Stimulated activated CD8-positive, alpha-beta memory T cell treated with anti-CD3 and anti-CD28 coated beads, Interleukin-7, amount 100 ng/mL, for 4 hours (primary cell): ENCODE data around the gene SLC29A4.
"Not testable (repeated sequence)": the region's sequence is repeated elsewhere in the genome, so short reads cannot be mapped to it uniquely, and the experiment has no call there.

Experiments used
- DNase-seq, 2 donors: peaks; one replicate each; pipeline ENCODE4 v3.0.0-alpha.2; 2020; ENCODE audit warnings: low read depth in 2 of 2

The SLC29A4 gene

DNA sequence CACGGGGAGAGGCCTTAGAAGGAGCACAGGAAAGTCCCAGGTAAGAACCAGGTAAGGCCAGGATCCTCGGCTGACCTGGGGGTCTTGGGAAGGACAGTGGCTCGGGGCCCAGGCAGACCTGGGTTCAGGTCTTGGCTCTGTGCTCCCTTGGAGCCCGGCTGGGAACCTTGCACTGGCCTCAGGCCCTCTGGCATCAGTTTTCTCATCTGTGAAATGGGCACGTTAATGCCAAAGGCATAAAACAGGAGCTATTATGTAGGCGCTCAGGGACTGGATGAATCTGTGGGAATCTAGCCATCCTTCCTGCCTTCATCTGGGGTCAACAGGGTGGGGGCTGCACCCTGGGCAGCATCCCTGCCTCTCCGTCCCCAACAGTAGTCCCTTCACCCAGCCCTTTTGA, 8.3 kb upstream of the SLC29A4 start:
- no peak for DNase-seq

GRCh38 chr7:5274985-5275431, 7.7 kb upstream of the SLC29A4 start:
- DNase-seq, result not testable (repeated sequence)

- not testable (repeated sequence) for DNase-seq
Observed at GRCh38 chr7:5275510-5275909, 7.2 kb upstream of the SLC29A4 start.

- DNase-seq, result not testable (repeated sequence)
Observed at GRCh38 chr7:5276123-5276522, 6.6 kb upstream of the SLC29A4 start.

- DNase-seq, result no peak
Observed at GRCh38 chr7:5276611-5277010, 6.1 kb upstream of the SLC29A4 start.

DNA sequence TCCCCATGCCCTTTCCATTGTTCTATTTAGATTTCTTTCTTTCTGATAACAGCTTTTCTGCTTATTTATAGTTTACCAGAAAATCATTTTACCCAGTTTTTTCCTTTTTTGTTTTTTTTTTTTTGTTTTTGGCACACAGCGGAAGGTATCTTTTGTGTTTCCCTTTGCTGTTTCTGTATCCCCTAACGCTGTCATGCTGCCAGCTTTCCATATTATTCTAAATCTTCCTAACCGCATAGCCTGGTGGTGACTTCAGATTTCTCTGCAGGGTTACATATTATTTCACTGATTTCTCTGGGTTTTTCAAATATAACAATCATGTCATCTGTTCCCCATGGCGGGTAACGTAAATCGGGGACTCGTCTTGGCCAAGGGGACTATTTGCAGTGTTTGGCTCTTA, 4.0 kb upstream of the SLC29A4 start:
- no peak for DNase-seq

- no peak for DNase-seq
Observed at GRCh38 chr7:5279734-5280133, 3.0 kb upstream of the SLC29A4 start.

DNA sequence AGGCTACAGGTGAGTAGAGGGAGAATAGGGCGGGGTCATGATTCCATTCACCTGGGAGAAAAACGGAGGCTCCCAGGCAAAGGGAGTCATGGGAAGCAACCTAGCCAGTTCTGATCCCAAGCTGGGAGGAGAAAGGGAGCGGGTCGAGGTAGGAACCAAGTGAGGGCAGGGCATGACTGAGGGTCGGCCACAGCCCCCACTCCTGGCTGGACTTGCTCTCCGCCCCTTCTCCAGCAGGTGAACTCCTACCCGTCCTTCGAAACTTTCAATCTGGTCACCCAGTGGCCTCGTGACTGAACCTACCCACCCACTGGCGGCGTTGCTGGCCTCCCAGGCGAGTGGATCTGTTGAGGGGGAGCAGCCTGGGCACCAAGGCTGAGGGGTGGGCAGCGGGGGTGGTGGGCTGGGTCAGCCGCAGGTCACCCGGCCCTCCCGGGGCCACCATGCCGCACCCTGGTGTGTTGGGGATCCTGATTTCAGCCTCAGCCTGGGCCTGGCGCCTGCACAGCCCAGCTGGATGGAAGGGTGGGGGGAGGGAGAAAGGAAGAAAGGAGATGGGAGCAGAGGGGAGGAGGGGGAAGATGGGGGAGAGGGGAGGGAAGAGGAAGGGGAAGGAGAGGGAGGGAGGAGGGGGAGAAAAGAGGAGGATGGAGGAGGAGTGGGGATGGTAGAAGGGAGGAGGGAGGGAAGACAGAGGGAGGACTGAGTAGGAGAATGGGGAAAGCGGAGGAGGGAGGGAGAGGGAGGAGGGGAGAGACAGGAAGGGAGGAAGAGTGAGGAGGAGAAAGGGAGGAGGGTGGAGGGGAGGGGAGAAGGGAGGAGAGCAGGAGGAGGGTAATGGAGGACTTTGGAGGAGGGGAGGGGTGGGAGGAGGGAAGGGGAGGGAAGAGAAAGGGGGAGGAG, 894 bp upstream of the SLC29A4 start:
- DNase-seq, result not testable (repeated sequence)

DNA sequence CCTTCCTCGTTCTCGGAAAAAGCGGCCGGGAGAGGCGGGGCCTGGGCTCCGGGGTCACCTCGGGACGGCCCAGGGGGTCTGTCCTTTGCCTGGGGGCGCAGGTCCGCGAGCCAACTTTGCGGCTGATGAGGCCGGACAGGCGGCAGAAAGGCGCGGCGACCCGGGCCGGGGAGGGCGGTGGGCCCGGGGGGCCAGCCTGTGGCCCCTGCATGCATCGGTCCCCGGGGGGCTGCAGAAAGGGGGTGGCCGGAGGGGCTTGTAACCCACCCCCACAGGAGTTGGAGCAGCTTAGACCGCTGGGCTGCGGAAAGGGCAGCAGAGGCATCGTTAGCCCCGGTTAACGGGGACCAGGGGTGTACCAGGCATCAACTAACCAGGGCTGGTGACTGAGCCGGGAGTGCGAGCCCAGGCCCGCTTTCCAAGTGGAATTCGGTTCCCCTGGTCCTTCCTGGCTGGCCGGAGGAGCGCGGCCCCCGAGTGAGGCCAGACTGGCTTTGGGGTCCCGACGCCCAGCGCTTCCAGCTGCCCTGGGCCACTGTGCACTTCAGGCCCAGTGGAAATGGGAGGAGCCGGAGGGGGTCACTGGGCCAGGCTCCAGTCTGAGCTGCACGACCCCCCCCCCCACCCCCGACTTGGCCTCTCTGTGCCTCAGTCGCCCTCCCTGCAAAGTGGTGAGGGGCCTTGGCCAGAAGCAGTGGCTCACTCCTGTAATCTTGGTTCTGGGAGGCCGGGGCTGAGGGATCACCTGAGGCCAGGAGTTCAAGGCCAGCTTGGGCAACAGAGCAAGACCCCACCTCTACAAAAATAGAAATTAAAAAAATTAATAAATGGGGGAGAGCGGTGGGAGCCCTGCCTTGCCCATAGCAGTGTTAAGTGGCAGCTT, 919 bp downstream of the SLC29A4 start:
- DNase-seq, result no peak

- no peak for DNase-seq
Observed at GRCh38 chr7:5284304-5285281, 1.9 kb downstream of the SLC29A4 start.

- no peak for DNase-seq
Observed at GRCh38 chr7:5286933-5287332, 4.2 kb downstream of the SLC29A4 start.

- not testable (repeated sequence) for DNase-seq
Observed at GRCh38 chr7:5287373-5287772, 4.6 kb downstream of the SLC29A4 start.

GRCh38 chr7:5287802-5288201, 5.1 kb downstream of the SLC29A4 start:
- DNase-seq, result no peak

- DNase-seq, result not testable (repeated sequence)
Observed at GRCh38 chr7:5288560-5288959, 5.8 kb downstream of the SLC29A4 start.

DNA sequence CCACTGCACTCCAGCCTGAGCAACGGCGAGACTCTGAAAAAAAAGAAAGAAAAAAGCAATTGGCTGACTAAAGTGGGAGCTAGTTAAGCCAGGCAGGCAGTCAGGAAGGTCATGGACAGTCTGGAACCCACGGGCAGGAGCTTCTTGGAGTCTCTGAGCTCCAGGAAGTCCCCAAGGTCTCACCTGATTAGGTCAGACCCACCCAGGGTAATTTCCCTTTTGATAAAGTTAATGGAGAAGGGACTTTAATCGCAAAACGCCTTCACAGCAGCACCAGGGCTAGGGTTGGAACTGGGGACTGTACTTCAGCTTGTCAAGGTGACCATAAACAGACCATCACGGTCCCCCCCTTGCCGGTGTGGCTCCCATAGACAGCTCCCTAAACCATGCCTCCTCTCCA, 6.6 kb downstream of the SLC29A4 start:
- DNase-seq, result no peak

- DNase-seq, result no peak
Observed at GRCh38 chr7:5291301-5291700, 8.6 kb downstream of the SLC29A4 start.

DNA sequence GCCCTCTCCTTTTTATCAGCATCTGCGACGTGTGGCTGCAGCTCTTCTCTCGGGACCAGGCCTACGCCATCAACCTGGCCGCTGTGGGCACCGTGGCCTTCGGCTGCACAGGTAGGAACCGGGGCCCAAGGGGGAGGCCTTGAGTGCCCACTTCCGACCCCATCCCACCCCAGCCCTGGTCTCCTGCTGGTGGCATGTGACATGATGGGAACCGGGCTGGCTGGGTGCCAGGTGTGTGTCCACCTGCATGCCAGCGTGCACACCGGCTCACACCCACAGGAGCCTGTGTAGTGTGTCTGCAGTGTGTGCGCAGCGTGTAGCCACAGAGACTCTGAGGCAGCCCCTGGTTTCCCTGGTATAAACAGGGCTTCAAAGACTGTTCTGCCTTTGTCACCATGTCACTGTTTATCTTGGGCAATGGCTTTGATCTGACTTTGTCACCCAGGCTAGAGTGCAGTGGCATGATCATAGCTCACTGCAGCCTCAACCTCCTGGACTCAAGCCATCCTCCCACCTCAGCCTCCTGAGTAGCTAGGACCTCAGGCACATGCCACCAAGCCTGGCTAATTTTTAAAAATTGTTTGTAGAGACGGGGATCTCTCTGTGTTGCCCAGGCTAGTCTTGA, 9.1 kb downstream of the SLC29A4 start:
- not testable (repeated sequence) for DNase-seq

DNA sequence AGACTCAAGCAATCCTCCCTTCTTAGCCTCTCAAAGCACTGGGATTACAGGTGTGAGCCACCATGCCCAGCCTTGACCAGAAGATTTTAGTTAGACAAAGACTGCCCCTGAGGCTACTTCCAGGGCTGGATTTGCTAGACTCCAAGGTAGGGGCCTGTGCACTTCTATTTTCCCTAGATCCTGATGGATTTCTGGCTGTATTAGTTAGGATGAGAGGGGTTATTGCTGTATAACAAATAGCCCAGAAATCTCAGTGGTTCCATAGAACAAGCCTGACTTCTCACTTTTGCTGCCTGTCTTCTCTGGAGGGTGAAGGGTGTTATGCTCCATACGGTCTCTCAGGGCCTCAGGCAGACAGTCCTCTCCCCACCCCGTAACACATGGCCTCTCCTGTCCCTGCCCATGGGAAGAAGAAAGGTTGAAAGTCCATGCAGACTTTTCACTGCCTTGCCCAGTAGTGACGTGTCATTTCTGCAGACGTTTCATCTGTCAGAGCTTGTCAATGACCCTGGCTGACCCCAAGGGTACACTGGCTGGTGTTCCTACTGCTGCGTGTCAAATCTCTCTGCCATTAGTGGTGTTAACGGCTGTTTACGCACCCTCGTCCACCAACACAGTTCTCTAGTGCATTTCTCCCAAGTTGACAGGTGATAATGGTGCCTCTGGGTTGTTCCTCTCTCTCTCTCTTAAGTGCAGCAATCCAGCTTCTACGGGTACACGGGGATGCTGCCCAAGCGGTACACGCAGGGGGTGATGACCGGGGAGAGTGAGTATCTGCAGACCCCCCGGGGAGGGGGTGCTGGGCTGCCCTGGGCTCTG, 11.6 kb downstream of the SLC29A4 start:
- no peak for DNase-seq

DNA sequence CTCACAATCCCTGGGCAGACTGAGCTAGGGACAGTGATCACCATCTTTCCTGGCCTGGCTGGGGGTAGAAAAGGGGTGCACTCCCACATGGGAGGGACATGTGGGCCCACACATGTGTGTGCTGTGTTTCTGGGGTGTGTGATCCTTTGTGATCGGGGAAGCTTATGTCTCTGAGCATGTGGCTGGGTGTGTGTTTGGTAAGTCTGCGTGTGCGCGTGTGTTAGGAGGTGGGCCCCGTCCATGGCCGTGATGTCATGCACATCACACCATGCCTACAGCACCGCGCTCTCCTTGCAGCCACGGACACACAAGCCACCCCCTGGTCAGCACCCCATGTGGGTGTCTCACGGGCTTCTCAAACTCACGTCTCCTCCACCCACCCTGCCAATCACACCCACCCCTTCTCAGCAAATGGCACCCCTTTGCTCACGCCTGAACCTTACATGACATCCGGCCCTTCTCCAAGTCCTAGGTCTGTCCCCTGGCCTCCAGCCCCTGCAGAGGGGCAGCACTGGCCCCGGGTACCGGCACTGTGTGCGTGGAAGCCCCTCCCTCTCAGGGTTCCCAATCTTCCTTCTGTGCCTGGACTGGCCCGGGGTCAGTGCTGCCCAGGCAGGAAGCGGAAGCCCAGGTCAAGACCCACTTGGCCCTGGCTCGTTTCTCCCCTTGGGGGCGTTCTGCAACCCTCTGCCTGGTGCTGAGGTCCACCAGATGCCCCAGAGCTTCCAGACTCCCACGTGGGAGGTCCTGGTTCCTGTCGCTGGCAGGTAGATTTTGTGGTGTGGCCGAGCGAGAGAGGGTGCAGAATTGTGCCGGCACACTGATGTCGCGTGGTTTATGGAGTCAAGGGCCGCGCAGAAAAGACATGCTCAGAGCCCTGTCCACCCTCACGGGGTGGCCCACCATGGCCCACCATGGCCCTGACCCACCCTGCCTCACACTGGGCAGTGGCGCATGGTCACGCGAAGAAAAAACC, 12.6 kb downstream of the SLC29A4 start:
- no peak for DNase-seq
